ENCODE measurements around the gene CEP152.

DNA sequence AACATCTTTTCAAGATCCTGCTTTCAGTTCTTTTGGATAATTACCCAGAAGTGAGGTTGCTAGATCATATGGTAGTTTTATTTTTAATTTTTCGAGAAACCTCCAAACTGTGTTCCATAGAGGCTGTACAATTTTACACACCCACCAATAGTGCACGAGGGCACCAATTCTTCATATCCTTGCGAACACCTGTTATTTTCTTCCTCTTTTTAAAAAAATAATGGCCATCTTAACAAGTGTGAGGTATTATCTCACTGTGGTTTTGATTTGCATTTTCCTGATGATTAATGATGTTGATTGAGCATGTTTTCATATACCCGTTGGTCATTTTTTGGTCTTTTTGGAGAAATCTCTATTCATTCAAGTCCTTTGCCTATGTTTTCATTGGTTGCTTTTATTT, 17.6 kb upstream of the CEP152 start:
- TF ChIP-seq, protein P1, sequence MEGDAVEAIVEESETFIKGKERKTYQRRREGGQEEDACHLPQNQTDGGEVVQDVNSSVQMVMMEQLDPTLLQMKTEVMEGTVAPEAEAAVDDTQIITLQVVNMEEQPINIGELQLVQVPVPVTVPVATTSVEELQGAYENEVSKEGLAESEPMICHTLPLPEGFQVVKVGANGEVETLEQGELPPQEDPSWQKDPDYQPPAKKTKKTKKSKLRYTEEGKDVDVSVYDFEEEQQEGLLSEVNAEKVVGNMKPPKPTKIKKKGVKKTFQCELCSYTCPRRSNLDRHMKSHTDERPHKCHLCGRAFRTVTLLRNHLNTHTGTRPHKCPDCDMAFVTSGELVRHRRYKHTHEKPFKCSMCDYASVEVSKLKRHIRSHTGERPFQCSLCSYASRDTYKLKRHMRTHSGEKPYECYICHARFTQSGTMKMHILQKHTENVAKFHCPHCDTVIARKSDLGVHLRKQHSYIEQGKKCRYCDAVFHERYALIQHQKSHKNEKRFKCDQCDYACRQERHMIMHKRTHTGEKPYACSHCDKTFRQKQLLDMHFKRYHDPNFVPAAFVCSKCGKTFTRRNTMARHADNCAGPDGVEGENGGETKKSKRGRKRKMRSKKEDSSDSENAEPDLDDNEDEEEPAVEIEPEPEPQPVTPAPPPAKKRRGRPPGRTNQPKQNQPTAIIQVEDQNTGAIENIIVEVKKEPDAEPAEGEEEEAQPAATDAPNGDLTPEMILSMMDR (IDR thresholded peaks at IDR 0.05): no peak
- TF ChIP-seq, protein P2, sequence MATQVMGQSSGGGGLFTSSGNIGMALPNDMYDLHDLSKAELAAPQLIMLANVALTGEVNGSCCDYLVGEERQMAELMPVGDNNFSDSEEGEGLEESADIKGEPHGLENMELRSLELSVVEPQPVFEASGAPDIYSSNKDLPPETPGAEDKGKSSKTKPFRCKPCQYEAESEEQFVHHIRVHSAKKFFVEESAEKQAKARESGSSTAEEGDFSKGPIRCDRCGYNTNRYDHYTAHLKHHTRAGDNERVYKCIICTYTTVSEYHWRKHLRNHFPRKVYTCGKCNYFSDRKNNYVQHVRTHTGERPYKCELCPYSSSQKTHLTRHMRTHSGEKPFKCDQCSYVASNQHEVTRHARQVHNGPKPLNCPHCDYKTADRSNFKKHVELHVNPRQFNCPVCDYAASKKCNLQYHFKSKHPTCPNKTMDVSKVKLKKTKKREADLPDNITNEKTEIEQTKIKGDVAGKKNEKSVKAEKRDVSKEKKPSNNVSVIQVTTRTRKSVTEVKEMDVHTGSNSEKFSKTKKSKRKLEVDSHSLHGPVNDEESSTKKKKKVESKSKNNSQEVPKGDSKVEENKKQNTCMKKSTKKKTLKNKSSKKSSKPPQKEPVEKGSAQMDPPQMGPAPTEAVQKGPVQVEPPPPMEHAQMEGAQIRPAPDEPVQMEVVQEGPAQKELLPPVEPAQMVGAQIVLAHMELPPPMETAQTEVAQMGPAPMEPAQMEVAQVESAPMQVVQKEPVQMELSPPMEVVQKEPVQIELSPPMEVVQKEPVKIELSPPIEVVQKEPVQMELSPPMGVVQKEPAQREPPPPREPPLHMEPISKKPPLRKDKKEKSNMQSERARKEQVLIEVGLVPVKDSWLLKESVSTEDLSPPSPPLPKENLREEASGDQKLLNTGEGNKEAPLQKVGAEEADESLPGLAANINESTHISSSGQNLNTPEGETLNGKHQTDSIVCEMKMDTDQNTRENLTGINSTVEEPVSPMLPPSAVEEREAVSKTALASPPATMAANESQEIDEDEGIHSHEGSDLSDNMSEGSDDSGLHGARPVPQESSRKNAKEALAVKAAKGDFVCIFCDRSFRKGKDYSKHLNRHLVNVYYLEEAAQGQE (IDR thresholded peaks at IDR 0.05; ENCODE audit: insufficient read depth in 1 of 2, low read depth in 2 of 2, low read length in 1 of 2): no peak
- TF ChIP-seq POLR2AphosphoS5 (IDR thresholded peaks at IDR 0.05; ENCODE audit: low read depth, low read length) (no peak), TCF7L2 (IDR thresholded peaks at IDR 0.05; ENCODE audit: low read depth, low read length) (no peak), SIN3A (IDR thresholded peaks at IDR 0.05; ENCODE audit: borderline replicate concordance, insufficient read depth, low read depth, low read length) (no peak)
